NCI-H1417 (cell line): Measurements from ENCODE around the gene SCYL1.
A peak's percentile ranks its signal among the peaks of the same experiment; 100 is the strongest.

Source experiments
- DNase-seq, 3 experiments: peaks; one replicate each; lab custom pipeline; 2025; lab: John Stamatoyannopoulos, UW

The SCYL1 gene

DNA sequence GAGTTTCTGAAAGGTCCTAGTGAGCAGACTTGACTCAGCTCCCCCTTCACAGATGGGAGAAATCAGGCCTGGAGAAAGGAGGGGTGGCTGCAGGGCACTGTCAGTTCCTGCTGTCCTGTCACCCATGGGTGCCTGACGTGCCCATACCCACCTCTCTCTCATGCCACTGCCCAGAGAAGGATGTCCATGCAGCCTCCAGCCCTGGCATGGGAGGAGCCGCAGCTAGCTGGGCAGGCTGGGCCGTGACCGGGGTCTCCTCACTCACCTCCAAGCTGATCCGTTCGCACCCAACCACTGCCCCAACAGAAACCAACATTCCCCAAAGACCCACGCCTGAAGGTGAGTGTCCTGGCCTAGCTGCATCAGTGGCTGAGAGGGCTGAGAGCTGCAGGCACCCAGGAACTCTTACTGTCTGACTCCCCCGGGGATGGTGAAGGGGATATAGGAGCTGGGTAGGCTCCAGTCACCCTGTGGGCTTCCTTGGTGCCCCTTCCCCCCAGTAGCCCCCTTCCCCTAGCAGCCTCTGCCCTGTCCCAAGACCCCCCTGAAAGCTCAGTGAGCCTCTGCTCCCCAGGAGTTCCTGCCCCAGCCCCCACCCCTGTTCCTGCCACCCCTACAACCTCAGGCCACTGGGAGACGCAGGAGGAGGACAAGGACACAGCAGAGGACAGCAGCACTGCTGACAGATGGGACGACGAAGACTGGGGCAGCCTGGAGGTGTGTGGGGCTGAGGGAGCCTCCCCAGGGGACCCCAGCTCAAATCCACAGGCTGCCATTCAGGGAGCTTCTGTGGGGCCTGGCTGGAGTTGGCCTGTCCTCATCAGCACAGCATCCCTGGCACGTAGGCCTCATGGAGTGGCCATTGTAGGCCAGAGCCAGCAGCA, 11.8 kb downstream of the SCYL1 start:
- no peak for DNase-seq

DNA sequence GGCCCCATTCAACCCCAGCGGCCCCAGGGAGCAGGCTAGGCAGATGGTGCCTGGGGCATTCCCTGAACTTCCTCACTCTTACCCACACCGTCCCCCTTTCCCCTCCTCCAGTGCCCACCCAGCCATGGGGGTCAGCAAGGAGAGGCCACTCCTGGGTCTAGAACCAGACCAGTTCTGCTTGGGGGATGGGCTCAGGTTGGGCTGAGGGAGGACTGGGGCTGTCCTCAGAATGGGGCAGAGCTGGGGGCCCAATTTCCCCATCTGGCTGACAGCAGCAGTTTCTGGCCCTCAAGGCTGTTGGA, 12.4 kb downstream of the SCYL1 start:
- DNase-seq = no peak

DNA sequence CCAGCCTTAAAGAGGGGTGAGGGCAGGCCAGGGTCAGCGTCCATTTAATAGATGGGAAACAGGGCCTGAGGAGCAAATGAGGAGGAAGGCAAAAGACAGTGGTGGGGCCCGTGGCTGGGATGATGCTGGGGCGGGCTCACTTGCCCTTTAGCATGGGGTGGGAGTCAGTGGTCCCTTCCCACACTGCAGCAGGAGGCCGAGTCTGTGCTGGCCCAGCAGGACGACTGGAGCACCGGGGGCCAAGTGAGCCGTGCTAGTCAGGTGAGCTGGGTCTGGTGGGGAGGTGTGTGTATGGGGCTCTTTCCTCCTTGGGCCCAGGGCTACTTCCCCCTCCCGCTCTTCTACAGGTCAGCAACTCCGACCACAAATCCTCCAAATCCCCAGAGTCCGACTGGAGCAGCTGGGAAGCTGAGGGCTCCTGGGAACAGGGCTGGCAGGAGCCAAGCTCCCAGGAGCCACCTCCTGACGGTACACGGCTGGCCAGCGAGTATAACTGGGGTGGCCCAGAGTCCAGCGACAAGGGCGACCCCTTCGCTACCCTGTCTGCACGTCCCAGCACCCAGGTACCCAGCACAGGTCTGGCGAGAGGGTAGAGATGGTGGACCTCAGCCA, 12.8 kb downstream of the SCYL1 start:
- DNase-seq = no peak

DNA sequence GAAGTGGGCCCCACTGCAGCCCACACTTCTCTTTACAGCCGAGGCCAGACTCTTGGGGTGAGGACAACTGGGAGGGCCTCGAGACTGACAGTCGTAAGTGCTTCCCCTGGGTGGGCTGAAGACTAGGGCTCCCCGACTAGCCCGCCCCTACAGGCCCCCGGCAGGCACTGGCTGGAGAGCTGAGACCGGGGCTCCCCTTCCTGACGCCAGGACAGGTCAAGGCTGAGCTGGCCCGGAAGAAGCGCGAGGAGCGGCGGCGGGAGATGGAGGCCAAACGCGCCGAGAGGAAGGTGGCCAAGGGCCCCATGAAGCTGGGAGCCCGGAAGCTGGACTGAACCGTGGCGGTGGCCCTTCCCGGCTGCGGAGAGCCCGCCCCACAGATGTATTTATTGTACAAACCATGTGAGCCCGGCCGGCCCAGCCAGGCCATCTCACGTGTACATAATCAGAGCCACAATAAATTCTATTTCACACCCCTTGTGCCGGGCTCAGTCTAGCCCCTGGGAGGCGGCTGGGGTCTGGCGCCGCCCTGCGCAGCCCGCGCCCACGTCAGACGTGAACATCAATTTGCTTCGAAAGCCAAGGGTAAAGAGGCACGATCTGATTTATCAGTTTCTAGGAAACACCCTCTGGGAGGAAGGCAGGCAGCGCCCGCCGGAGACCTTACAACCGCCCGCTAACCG, 13.5 kb downstream of the SCYL1 start:
- no peak for DNase-seq

DNA sequence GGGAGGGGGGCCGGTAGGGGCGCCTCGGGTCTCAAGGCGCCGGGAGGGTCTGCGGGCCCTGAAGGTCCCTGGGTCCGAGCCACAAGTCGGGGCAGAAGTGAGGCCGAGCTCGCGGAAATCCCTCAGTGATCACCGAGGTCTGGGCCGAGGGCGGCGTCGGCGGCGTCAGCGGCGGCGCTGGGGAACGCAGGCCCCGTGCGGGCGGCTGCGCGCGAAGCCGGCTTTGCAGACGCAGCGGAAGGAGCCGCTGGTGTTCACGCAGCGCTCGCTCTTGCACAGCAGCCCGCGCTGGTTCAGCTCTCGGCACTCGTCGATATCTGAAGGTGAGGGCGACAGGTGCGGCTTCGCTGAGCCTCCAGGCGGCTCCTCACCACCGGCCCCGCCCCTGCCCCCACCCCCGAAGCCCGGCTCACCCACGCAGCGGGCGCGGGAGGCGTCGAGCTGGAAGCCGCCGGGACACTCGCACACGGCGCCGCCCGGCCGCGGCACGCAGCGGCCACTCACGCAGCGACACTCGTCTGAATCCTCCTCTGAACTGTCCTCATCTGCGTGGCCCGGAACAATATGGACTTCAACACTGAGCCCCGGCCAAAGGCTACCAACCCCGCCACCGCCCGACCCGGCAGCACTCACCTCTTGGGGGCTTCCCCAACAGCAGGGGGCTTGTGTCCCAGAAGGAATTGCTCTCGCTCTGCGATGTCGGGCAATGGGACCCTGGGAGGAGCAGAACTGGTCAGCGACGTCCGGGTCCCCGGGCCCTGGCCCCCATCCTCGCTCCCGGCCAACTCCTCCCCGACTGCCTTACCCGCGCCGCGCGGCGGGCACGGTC, 14.2 kb downstream of the SCYL1 start:
- DNase-seq = no peak

DNA sequence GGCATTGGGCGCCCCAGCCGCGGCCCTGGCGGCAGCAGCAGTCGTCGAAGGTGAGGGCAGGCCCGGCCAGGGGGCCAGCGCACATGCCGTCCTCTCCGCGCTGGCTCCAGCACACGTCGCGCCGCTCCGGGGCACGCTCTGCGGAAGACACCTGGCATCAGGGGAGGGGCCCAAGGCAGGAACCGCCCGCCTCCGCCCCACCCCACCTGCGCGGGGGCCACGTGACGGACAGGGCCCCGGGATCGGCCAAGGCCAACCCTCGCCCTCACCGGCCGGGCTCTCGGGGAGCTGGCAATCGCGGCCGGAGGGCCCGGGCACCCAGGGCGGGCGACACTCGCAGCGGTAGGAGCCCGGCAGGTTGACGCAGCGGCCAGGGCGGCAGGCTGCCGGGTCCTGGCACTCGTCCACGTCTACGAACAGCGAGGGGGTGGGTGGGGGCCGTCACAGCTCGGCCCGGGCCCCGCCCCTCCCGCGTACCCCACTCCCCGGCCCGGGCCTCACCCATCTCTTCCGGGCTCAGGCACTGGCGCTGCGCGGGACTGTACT, 14.9 kb downstream of the SCYL1 start:
- peak in 1 of 3 experiments; percentile 54 for DNase-seq

DNA sequence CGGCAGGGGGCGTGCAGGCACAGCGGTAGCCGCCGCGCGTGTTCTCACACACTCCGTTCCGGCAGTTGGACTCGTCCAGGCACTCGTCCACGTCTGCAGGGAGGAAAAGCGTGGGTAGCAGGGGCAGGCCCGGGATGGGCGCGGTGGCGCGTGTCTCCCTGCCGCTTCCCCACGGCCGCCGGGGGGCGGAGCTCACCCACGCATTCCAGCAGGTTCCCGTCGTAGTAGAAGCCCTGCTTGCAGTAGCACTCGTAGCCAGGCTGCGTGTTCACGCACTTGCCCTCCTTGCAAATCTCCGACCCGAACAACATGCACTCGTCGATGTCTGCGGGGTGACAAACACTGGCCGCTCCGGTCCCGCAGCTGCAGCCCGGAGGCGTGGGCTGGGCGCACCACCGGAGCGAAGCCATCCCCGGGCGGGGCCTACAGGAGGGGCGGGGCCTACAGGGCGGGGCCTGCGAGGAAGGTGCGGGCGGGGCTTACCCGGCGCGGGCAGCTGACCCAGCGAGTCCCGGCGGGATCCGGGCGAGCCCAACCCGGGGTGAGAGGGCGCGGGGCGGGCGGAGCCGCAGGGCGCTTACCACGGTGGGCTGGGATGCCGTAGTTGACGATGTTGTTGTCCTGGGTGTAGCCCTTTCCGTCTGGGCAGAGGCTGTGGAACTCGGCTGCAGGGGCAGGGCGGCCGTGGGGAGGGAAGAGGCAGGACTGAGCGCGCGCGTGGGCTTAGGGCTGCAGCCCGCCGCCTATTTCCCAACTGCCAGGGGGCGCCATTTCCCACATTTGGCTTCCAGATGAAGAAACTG, 15.6 kb downstream of the SCYL1 start:
- peak in 2 of 3 experiments; percentile 17 to 82 for DNase-seq

DNA sequence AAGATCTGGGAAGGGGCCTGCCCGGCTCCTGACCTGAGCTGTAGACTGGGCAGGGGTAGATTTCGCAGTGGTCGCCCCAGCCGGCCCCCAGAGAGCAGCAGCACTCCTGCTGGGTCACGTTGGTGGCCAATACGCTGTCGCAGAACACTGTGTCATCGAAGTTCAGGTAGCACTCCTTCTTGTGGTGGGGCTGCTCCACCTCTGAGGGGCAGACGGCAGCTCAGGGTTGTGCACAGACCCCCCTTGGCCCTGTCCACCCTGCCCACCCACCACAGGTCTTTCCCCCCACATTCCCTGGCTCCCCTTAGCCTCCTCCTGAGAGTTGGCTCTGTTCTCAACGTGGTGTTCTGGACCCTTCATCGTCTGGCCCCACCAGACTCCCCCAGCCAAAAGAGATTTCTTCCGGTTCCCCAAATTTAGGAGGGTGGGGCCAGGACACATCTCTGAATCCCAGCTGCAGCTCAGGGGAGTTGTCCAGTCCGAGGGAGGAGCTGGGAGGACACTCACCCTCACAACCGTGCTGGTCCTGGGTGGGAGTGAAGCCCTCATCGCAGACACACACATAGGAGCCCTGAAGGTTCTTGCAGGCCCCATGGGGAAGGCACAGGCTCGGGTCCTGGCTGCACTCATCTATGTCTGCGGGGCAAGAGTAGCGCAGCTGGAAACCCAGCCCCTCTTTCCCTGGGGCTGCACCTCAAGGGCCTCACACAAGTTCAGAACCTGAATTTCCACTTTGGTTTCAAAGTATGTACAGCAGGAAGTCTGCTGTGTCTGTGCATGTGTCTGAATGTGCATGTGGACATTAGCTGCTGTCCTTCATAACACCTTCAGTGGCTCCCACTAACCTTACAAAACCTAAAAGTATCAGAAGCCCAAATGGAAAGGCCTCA, 16.5 kb downstream of the SCYL1 start:
- DNase-seq = no peak

DNA sequence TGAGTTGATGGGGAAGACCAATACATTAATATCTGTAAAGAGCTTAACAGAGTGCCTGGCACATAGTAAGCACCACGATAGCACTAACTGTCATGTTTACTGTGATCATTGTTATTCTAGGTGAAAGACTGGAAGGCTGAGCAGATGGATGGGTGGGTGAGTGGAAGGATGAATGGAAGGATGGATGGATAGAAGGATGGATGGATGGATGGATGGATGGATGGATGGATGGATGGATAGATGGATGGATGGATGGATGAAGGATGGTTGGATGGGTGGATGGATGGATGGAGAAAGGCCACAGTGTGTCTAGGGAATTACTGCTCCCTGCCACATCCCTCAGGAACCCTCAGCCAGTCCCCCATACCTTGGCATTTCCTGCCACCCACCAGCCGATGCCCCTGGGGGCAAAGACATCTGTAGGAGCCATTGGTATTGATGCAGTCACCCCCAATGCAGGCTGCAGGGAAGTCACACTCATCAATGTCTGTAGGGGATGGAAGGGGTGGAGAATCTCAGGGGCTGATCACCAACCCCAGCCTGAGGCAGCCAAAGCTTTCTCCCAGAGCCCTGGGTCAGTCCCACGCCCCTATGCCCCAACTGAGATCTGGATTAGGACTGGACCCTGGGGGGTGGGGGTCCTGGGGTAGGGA, 18.0 kb downstream of the SCYL1 start:
- no peak for DNase-seq

DNA sequence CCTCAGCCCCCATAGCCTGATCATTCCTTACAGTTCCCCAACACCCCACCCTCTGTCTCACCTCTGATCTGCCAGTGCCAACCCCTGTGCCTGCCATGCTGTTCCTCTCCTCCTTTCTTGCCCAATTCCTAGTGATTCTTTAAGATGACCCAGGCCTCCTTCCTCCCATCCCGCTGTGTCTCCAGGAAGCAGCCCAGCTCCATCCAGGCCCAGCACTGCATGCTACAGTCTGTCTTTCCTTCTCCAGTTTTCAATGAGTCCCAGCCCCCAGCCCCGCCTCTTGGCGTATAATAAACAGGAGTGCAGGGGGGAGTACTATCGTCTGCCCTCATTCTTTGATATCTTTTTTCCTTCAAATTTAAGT, 21.0 kb downstream of the SCYL1 start:
- DNase-seq = no peak

DNA sequence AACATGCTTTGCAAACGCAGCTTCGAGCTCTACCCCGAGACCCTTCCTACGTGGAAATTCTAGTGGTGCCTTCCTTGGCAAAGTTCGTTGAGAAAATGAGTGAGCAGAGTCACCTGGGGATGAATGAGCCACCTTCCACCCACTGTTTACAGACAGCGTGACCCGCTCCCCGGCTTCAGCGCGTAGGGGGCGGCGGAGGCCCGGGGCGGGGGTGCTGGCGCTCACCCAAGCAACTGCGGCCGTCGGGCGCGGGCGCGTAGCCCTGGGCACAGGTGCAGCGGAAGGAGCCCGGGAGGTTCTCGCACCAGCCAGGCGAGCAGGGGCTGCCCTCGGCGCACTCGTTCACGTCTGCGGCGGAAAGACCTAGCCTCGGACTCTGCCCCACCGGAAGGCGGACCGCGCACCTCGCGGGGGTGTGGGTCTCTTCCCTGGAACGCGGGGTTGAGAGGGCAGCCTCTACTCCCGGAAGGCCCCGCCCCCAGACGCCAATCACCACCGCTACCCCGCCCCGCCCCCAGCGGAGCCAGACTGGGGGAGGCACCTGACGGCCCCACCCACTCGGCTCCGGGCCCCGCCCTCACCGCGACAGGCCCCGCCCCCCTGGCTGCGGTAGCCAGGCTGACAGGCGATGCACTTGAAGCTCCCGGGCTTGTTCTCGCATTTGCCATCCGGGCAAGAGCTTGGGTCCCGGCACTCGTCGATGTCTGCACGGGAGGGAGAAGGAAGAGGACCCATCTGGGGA, 21.5 kb downstream of the SCYL1 start:
- peak; percentile 89 to 95 (median 93) for DNase-seq

DNA sequence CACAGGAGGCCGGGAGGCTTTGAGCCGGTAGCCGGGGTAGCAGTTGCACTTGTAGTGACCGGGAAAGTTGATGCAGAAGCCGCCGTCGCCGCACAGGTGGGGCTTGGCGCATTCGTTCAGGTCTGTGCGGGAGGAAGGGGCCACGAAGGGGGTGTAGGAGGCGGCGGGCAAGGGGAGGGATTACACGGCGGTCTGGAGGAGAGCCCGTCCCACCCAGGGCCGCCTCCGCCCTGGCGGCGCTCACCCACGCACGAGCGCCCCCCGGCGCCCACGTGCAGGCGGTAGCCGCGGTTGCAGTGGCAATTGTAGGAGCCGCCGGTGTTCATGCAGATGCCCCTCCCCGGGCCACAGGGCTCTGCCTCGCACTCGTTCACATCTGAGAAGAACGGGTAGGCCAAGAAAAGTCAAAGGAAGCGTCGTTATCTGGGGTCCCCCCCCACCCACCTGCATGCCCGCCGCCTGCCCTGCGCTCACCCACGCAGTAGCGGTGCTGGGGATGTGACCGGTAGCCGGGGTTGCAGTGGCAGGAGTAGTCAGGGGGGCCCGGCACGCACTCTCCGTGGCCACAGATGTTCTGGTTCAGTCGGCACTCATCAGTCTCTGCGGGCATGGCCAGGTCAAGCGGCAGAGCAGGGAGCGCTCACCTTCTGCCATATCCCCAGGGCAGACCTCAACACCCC, 22.7 kb downstream of the SCYL1 start:
- DNase-seq = no peak

DNA sequence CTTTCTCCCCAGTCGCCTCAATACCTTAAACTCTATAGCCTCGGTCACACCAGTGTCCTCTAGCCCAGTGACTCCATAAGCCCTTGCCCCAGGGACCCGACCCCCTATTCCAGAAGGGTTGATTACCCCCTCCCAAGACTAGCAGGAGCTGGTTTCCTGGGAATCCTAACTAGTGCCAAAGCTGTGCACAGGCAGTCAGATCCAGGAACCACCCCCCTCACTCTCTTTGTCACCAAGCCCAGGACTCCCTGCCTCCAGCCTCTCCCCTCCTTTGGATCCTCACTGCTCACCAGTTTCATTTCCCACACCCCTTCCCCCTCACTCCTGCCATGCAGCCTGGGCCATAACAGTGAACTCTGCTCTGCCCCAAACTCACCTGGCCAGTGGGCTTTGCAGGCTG, 23.5 kb downstream of the SCYL1 start:
- no peak for DNase-seq

DNA sequence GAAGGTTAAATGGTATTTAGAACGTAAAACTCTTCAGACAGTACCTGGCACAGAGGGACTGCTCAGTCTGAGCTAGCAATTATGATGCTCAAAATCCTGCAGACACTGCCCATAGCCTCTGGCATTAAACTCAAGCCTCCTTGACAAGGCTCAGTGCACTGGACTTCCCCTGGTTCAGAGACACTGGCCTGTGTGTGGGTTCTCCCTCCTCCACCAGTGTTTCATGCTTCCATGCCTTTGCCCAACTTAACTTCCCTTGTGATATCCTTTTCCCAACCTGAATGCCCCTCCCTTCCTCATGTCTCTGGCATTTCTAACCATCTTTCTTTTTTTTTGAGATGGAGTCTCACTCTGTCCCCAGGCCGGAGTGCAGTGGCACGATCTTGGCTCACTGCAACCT, 24.2 kb downstream of the SCYL1 start:
- no peak for DNase-seq

DNA sequence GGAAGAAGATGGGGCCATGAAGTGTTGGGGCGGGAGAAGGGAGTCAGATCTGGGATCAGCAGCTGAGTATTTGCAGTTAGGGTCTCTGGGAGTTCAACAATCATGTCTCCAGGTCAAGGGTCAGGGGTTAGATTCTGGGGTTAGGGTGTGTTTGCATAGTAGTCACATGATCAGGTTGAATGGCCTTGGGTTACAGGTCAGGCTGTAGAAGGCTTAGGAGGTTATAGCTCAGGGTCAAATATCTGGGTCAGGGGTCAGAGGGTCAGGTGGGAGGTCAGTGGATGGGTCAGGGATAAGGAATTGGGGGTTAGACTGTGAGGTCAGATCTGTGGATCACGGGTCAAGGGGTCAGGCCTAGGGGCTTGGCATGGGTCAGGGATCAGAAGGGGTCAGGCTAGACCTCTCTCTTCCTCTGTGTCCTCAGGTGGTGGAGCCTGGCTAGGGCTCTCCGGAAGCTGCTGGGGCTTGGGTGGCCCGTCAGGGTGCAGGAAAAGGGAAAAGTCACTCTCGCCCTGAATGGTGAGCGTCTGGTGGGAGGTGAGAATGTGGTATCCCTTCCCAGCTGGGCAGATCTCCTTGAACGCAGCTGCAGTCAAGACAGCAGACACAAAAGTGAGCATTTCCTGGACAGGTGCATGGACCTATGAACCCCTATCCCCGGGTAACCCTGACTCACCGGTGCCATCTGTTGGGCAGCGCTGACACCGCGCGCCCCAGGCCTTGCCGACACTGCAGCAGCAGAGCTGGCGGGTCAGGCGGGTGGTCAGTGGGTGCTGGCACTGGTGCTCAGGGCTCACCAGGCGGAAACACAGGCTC, 26.9 kb downstream of the SCYL1 start:
- DNase-seq = peak; percentile 54 to 93 (median 80)

DNA sequence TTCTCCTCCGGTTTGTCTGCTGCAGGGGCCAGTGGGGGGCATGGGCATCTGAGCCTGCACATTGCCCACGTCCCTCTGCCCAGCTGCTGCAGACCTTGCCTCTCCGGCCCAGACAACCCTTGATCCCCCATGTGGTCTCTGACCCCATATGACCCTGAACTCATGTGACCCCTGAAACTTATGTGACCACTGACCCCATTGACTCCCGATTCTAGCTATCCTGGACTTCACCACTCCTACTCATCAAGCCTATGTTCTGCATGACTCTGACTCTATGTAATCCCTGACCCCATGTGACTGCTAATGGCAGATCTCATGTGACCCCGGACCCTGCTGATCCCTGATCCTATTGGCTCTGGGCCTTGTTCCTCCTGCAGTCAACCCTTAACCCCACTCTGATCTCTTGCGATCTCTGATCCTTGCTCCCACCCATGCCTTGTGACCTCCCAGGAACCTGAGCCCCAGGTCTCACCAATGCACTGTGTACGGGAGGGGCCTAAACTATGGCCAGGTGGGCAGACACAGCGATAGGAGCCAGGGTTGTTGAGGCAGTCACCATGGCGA, 27.6 kb downstream of the SCYL1 start:
- peak; percentile 7 to 67 (median 65) for DNase-seq
